Progenitor cell of endocrine pancreas (in vitro differentiated cells): ENCODE data around the gene DLG4. TPM values are rescaled to one million over a fixed set of nuclear protein-coding genes. Genes with fewer than 3 reads are reported as not detected.

Experiments used
- DNase-seq: peaks from one replicate; pipeline ENCODE4 v3.0.0; 2021; ENCODE audit warnings: low spot score; ENCODE audit not compliant: unreplicated experiment
- H3K27ac Mint-ChIP-seq: 2 replicates; pipeline ENCODE4 v1.8.0; 2021; ENCODE audit warnings: mild to moderate bottlenecking, moderate library complexity, mixed read lengths
- H3K27me3 Mint-ChIP-seq: 2 replicates; pipeline ENCODE4 v1.8.0; 2021; ENCODE audit warnings: mixed read lengths
- H3K36me3 Mint-ChIP-seq: 2 replicates; pipeline ENCODE4 v1.8.0; 2022; ENCODE audit warnings: mixed read lengths; ENCODE audit not compliant: insufficient read depth
- H3K4me1 Mint-ChIP-seq: 2 replicates; pipeline ENCODE4 v1.8.0; 2021; ENCODE audit warnings: low read depth, mixed read lengths
- H3K4me3 Mint-ChIP-seq: 2 replicates; pipeline ENCODE4 v1.8.0; 2021; ENCODE audit warnings: low read depth, mild to moderate bottlenecking, moderate library complexity, mixed read lengths
- H3K9me3 Mint-ChIP-seq: 2 replicates; pipeline ENCODE4 v1.8.0; 2021; ENCODE audit warnings: low read depth, mixed read lengths
- total RNA-seq: library from RNA; stranded (reverse); gene quantifications from 2 replicates; pipeline ENCODE4 v1.2.1, GENCODE V29; 2021
- TF ChIP-seq, protein P1 (sequence below): fragments of 200-600 bp; sonication (generic); IDR thresholded peaks from one replicate; pipeline ENCODE4 v1.5.0; 2021; ENCODE audit warnings: antibody characterized with exemption, mild to moderate bottlenecking; ENCODE audit not compliant: unreplicated experiment

The DLG4 gene
- total RNA-seq, 1 donor from 2014 or later, result 48.6 TPM

DNA sequence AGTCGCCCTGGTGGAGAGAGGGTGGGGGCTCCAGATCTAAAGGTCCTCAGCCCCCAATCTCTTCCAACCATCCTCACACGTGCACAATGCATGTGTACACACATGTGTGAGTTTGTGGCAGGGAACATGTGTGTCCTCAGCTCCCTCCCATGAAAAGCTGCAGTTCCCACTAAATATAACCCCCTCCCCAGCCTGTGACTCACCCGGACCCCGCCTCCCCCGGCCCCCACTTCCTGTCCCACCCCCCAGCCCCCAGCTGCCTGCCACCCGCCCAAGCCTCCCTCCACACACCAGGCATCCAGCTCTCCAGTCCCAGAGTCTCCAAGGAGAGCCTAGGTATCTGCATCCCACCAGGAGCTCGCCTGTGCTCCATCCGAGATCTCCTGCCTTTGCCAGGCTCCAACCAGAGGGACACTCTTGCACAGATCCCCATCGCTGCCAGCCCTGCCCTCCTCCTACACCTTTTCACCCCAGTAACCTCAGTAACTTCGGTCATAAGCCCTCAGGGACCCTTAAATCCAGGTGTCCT is 3.9 kb downstream of the DLG4 start:
- peaks cover 43% of the 10 kb centered on the region for H3K4me1 Mint-ChIP-seq
- H3K36me3 Mint-ChIP-seq, result no peaks in the 10 kb centered on the region
- H3K27me3 Mint-ChIP-seq, result no peaks in the 10 kb centered on the region
- peak overlapping the region; percentile 56 for H3K4me3 Mint-ChIP-seq
- no peak for DNase-seq
- TF ChIP-seq, protein P1, sequence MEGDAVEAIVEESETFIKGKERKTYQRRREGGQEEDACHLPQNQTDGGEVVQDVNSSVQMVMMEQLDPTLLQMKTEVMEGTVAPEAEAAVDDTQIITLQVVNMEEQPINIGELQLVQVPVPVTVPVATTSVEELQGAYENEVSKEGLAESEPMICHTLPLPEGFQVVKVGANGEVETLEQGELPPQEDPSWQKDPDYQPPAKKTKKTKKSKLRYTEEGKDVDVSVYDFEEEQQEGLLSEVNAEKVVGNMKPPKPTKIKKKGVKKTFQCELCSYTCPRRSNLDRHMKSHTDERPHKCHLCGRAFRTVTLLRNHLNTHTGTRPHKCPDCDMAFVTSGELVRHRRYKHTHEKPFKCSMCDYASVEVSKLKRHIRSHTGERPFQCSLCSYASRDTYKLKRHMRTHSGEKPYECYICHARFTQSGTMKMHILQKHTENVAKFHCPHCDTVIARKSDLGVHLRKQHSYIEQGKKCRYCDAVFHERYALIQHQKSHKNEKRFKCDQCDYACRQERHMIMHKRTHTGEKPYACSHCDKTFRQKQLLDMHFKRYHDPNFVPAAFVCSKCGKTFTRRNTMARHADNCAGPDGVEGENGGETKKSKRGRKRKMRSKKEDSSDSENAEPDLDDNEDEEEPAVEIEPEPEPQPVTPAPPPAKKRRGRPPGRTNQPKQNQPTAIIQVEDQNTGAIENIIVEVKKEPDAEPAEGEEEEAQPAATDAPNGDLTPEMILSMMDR, result no peak
- no peaks in the 10 kb centered on the region for H3K9me3 Mint-ChIP-seq
- H3K27ac Mint-ChIP-seq, result peak overlapping the region; percentile 96

DNA sequence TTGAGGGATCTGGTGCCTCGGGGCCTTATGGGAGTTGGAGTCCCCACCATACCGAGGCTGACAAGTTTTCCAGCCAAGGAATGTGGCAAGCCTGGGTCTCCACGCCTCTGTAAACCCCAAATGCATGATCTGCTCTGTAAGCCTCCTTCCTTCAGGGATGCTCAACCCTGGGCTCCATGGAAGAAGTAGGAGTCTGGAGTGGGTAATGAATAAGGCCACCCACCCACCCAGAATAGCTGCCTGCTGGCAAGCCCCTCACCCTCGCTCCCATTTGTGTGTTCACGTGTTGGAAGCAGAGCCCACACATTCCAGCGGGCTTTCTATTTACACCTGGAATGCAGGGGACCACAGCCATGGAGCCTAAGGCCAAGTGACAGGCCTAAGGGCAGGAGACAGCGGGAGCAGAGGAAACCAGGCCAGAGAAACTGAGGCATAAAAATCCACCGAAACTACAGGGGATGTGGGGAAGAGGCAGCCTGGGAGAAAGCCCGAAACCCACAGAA is 4.4 kb downstream of the DLG4 start:
- no peak for DNase-seq
- H3K36me3 Mint-ChIP-seq, result no peaks in the 10 kb centered on the region

DNA sequence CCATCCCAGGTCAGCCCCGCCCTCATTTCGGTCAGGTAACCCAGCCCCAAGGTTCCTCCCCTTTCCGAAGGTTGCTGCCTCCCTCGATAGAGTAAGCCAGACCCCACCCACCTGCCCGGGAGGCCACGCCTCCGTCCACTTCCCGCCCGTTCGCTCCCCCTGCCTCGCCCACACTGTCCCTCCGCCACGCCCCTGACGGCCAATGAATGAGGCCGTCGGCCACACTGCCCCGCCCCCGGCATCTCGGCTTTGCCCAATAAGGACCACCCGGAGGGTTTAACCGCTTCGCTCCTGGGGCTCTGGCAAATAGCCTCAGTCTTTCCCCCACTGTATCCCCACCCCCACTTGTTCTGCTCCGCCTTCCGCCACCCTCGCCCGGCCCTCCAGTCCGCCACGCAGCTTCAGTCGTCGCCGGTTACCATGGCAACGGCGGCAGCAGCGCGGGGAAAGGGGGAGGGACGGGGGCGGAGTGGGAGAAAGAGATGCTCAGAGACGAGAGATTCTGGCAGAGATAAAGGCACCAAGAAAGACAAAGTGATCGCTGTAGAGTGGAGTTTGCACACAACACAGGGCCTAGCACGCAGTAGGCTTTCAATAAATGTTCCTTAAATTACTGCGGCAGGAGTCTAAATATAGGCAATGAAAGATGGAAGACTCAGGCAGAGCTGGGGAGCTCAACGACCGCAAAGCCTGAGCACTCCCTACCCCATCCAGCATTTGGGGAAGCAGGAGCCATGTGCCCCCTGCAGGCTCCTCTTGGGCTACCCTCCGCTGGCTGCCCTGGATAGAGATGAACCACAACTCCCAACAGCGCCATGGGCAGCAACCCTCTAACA is 5.1 kb downstream of the DLG4 start:
- no peaks in the 10 kb centered on the region for H3K36me3 Mint-ChIP-seq
- peaks cover 40% of the 10 kb centered on the region for H3K4me1 Mint-ChIP-seq
- peak overlapping the region; percentile 96 for H3K27ac Mint-ChIP-seq

More for the DNA sequence above, 4.4 kb downstream of the DLG4 start:
- Mint-ChIP-seq H3K27ac (peak overlapping the region; percentile 96), H3K4me1 (peaks cover 39% of the 10 kb centered on the region), H3K9me3 (no peaks in the 10 kb centered on the region), H3K27me3 (no peaks in the 10 kb centered on the region), H3K4me3 (peak overlapping the region; percentile 78)
- TF ChIP-seq, protein P1, result no peak

DNA sequence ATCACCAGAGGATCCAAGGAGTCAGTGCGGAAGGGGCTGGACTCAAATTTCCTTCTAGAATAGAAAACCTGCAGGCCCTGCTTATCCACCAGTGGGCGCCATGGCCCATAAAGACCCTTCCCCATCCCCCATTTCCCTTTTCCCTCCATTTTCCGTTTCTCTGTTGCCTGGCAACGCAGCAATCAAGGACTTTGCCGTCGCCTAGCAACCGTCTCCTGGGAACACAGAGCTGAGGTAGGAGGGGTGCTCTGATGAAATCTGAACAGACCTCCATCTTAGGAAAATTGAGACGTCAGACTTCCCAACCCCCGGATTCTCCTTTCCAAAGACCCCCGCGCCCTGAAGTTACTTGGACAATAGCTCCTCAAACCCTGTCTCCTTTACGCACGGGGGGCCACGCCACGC is 5.7 kb downstream of the DLG4 start:
- Mint-ChIP-seq H3K4me3 (peak overlapping the region; percentile 78), H3K9me3 (no peaks in the 10 kb centered on the region), H3K27ac (peak overlapping the region; percentile 96), H3K4me1 (peaks cover 38% of the 10 kb centered on the region), H3K36me3 (no peaks in the 10 kb centered on the region), H3K27me3 (no peaks in the 10 kb centered on the region)
- TF ChIP-seq, protein P1, result peak; percentile 76
- DNase-seq, result peak; percentile 76

More for the DNA sequence above, 5.1 kb downstream of the DLG4 start:
- Mint-ChIP-seq H3K27me3 (no peaks in the 10 kb centered on the region), H3K9me3 (no peaks in the 10 kb centered on the region), H3K4me3 (peak overlapping the region; percentile 78)
- TF ChIP-seq, protein P1, result peak; percentile 74
- DNase-seq, result peak; percentile 99

DNA sequence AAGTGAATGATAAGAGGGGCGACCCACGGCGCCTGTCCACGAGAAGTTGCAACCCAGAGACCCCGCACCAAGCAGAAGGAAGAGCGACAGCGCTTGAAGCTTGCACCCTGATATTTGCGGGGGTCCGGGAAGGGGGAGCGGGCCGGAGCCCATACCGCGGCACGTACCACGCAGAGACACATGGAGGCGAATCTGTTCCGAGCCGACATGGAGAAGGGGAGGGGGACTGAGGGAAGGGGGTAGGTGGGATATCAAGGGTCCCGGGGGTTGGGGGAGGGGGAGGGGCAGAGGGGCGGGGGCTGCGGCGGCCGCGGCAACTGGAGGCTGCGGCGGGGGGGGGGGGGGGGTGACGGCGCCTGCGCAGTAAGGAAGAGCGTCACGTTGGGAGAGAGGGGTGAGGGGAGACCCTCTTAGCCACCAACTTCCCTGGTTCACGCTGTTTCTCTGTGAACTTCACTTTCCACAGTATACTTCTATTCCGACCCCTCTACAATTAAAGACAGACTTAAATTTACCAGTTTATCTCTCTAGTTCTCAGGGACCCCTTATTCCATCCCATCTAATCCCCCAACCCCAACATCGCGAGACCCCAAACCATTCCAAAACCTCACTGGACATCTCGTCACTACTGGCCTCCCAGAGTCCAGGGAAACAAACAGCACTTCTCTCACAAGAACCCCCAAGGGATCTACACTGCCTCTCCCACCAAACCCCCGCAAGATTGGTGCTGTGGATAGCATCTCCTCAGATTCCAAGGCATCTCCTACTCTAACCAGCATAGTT is 8.0 kb downstream of the DLG4 start:
- Mint-ChIP-seq H3K36me3 (no peaks in the 10 kb centered on the region), H3K27ac (peak overlapping the region; percentile 33), H3K9me3 (no peaks in the 10 kb centered on the region), H3K27me3 (no peaks in the 10 kb centered on the region), H3K4me3 (peak overlapping the region; percentile 57), H3K4me1 (peaks cover 36% of the 10 kb centered on the region)
- TF ChIP-seq, protein P1, result no peak
- DNase-seq, result no peak
